ENCODE data around the gene OXSR1. TPM values are rescaled to one million over a fixed set of nuclear protein-coding genes. Genes with fewer than 3 reads are reported as not detected.

The OXSR1 gene
- polyA plus RNA-seq, 1 donor, result 35.6 TPM

Other genes with a start within 250 kb of the OXSR1 start
- gene VILL, start 174.8 kb upstream of the OXSR1 start, polyA plus RNA-seq (ENCODE audit: insufficient read length), result 5.8 TPM
- gene PLCD1, start 135.9 kb upstream of the OXSR1 start, polyA plus RNA-seq (ENCODE audit: insufficient read length), result 10.8 TPM
- gene DLEC1, start 126.3 kb upstream of the OXSR1 start, polyA plus RNA-seq (ENCODE audit: insufficient read length), result 0.59 TPM
- gene ACAA1, start 28.4 kb upstream of the OXSR1 start, polyA plus RNA-seq (ENCODE audit: insufficient read length), result 33.4 TPM
- gene MYD88, start 26.9 kb upstream of the OXSR1 start, polyA plus RNA-seq (ENCODE audit: insufficient read length), result 17.3 TPM
- 0.24 TPM for gene SLC22A13, start 100.3 kb downstream of the OXSR1 start, polyA plus RNA-seq (ENCODE audit: insufficient read length)
- gene SLC22A14, start 116.8 kb downstream of the OXSR1 start, polyA plus RNA-seq (ENCODE audit: insufficient read length), result 0.39 TPM
- gene XYLB, start 181.2 kb downstream of the OXSR1 start, polyA plus RNA-seq (ENCODE audit: insufficient read length), result 2.9 TPM